Activated T-helper 17 cell treated with anti-CD3 and anti-CD28 coated beads, Interleukin-2, amount 50 U/mL, for 72 hours (primary cell): ENCODE measurements around the gene UBA1. TPM values are rescaled to one million over a fixed set of nuclear protein-coding genes. Genes with fewer than 3 reads are reported as not detected.

Experiments used
- ATAC-seq: fragments of 150-1000 bp; cut with Tn5 transposase; replicated peaks from 2 replicates; pipeline ENCODE4 v1.10.0; 2021; ENCODE audit warnings: mild to moderate bottlenecking, moderate library complexity
- H3K27ac Mint-ChIP-seq: one replicate; pipeline ENCODE4 v1.8.0; 2022; ENCODE audit warnings: mixed read lengths
- H3K27me3 Mint-ChIP-seq: one replicate; pipeline ENCODE4 v1.8.0; 2022; ENCODE audit warnings: mixed read lengths
- H3K36me3 Mint-ChIP-seq: one replicate; pipeline ENCODE4 v1.8.0; 2022; ENCODE audit warnings: low read depth, mild to moderate bottlenecking, mixed read lengths
- H3K4me1 Mint-ChIP-seq: one replicate; pipeline ENCODE4 v1.8.0; 2022; ENCODE audit warnings: mixed read lengths
- H3K4me3 Mint-ChIP-seq: one replicate; pipeline ENCODE4 v1.8.0; 2022; ENCODE audit warnings: mild to moderate bottlenecking, mixed read lengths
- H3K9me3 Mint-ChIP-seq: one replicate; pipeline ENCODE4 v1.8.0; 2022; ENCODE audit warnings: mixed read lengths
- total RNA-seq, 2 donors: library from RNA; stranded (reverse); gene quantifications; one replicate each; pipeline ENCODE4 v1.2.3, GENCODE V29; 2022

UBA1 gene
- 100 to 1,000 TPM; 227 to 255 TPM for total RNA-seq

DNA sequence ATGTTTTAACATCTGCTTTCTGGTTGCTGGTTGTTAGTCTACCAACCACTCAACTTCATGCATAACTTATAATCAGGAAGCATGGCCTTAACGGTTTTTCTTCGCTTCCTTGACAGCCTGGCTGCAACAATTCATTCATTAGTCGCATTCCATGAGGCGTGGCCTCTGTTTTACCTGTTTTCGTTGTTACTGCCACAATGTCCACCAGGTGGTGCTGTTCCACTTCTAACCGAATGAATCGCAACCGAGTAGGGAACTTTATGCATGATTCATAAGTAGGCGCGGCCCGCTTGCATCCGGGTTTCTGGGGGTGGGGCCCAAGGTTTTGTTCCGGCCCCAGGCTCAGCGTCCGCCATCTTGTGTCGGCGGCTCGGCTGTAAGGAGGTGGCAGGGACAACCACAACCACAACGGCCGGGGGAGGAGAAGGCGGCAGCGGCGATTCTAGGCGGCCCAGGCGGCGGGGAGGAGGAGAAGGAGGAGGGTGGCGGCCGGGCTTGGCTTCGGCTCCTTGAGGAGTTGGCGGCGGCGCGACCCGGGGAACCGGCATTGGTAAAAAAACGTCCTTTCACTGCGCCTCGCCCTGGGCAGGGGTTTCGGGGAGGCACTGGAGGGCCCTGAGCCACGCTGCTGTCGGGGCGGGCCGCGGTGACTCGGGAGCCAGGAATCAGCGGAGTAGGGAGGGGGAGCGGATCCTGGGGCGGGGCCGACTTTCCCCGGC, at the start of gene UBA1:
Gene UBA1 (plus strand): TSS at position 355 of the 719 bp plus-strand sequence. CDS start 4,974 bp downstream, outside the sequence.
- H3K9me3 Mint-ChIP-seq = no peaks in the 10 kb centered on the region
- H3K4me1 Mint-ChIP-seq = peaks cover 24% of the 10 kb centered on the region
- peaks cover 62% of the 10 kb centered on the region for H3K36me3 Mint-ChIP-seq
- H3K27me3 Mint-ChIP-seq = no peaks in the 10 kb centered on the region
- H3K27ac Mint-ChIP-seq = peak within 1 kb of the TSS; percentile 96
- H3K4me3 Mint-ChIP-seq = peak within 1 kb of the TSS; percentile 94
- peak; percentile 79 for ATAC-seq

DNA sequence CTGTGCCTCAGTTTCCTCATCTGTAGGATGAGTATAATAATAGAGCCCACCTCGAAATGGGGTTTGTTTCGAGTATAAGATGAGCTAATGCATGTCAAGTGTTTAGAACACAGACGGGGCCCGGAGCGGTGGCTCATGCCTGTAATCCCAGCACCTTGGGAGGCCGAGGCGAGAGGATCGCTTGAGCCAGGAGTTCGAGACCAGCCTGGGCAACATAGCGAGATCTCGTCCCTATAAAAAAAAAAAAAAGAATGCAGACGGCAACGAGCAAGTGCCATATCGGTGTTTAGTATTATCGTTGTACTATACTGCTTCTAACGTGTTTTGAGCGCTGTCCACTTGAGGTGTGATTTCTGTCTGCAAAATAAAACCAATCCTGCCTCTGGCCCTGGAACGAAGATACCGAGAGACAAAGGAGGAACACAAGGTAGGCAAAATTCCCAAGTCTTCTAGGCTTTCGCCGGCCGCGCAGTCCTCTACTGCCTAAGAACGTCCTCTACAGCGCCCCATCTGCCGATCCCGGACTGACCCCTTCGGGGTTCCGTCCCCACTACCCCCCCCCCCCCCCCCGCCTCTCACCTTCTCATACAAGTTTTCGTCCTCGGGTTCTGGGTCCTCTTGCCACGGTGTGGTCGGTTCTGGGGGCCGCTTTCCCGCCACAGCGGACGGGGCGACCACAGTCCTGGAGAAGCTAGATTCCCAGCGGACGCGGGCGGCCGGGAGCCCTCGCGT, 49.6 kb upstream of the UBA1 start:
- ATAC-seq = no peak
- Mint-ChIP-seq H3K9me3 (no peaks in the 10 kb centered on the region), H3K36me3 (peaks cover 83% of the 10 kb centered on the region), H3K4me1 (peaks cover 11% of the 10 kb centered on the region), H3K27ac (peak overlapping the region; percentile 100), H3K4me3 (peak overlapping the region; percentile 99), H3K27me3 (no peaks in the 10 kb centered on the region)

DNA sequence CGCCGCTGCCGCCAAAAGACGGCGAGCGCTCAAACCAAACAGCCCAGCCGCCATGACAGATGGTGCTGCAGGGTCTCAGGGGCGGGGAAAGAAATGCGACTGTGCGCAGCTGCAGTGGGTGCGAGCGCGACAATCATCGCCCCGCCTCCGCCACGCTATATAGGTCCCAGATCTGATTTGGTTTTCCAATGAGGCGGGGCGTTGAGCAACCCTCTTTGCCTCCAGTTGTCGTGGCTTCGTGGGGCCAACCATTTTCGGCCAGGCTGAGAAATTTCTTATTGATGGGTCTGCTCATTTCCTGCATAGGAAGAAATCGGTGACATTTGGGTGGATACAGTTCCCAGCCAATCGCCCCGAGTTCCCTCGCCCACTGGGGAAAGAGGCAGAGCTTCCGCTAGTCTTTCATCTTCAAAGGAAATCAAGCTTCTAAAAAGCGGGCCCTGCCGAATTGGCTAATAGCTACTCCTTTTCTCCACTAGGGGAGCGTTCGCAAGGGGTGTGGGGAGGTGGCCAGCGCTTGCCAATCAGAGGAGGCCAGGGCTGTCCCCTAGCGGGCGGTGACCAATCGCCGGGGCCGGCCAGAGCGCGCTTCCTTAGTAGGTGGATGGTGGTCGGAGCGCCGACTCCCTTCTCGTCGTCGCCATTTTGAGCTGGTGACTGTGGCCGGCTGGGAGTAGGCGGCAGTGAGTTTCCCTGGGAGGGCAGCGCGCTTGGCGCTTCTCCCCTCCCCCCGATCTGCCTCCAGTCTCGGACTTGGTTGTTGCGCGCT, 48.8 kb upstream of the UBA1 start, which contains the start of the genes NDUFB11 and RBM10:
Gene NDUFB11 (minus strand): TSS at position 77 of the 769 bp plus-strand sequence. CDS start 23 bp downstream, at position 54.
Gene RBM10 (plus strand): TSS at position 596 of the 769 bp plus-strand sequence. CDS start 2,261 bp downstream, outside the sequence.
- ATAC-seq = peak; percentile 94
- Mint-ChIP-seq H3K36me3 (peaks cover 80% of the 10 kb centered on the region), H3K4me3 (peak within 1 kb of the TSS; percentile 99)

DNA sequence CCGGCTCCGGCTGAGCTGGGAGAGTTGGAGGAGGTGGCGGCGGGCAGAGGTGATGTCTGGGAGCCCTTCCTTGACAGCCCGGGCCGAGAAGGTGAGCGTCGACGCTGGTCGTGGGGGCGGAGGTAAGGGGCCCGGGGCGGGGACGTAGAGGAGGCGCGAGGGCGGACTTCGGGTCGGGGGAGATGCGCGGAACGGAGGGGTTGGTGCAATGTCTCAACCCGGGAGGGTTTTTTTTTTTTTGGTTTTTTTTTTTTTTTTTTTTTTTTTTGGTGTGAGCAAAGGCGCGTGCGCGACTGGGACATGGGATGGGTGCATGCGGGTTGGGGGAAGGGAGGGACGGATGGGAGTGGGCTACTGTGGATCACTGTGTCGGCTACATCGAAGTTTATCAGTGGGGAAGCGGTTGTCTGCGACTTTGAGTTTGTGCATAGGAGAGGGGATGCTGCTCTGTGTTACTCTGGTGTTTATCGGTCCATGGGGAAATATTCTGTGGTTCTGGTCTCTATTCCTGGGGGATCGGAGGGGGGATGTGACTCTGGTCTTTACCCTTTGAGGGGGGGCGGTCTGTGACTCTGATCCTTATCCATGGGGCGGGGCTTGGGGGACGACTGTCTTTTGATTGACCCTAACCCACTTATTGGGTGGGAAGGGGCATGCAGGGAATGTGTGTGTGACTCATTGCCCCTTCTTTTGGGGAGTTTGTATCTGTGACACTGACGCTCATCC, 48.1 kb upstream of the UBA1 start:
- H3K36me3 Mint-ChIP-seq = peaks cover 83% of the 10 kb centered on the region
- H3K4me3 Mint-ChIP-seq = peak overlapping the region; percentile 99
- ATAC-seq = no peak
- peak overlapping the region; percentile 100 for H3K27ac Mint-ChIP-seq
- H3K9me3 Mint-ChIP-seq = no peaks in the 10 kb centered on the region
- no peaks in the 10 kb centered on the region for H3K27me3 Mint-ChIP-seq
- peaks cover 9% of the 10 kb centered on the region for H3K4me1 Mint-ChIP-seq

More for the DNA sequence above, 48.8 kb upstream of the UBA1 start, which contains the start of the genes NDUFB11 and RBM10:
- H3K4me1 Mint-ChIP-seq = peaks cover 11% of the 10 kb centered on the region
- no peaks in the 10 kb centered on the region for H3K9me3 Mint-ChIP-seq
- H3K27ac Mint-ChIP-seq = peak within 1 kb of the TSS; percentile 100
- H3K27me3 Mint-ChIP-seq = no peaks in the 10 kb centered on the region

DNA sequence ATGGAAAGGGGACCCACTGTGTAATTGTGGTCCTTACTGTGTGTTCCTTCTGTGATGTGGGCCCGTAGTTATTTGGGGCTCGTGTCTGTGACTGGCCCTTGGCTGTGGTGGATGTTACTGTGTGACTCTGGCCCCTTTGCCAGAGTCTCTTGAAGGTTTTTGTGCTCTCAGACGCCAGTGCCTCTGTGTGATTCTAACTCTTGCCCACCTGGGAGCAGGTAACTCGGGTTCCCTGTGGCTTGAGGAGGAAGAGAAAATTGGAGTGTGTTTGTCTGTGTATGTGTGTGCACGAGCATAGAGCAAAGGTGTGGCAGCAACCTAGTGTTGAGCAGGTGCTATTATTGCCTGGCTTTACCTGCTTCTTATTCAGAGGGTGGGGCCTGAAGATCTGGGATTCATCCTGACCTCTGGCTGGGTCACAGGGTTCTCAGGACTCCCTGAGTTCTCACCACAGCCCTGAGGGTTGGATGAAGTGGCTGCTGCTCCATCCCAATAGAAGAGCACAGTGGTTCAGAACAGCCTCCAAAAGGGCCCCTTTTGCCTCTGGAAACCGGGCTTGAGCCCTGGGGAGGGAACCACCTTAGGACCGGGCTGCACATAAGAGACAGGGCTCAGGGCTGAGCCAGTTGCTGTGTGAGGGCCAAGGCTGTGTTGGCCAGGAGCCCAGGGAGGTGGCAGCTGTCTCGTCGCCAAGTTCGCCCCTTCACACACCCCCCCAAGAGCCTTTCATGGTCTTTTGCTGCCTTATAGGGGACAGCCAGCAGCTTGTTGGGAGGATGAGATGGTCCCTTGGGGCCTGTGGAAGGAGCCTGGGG, 47.3 kb upstream of the UBA1 start:
- ATAC-seq = no peak
- Mint-ChIP-seq H3K9me3 (no peaks in the 10 kb centered on the region), H3K36me3 (peaks cover 83% of the 10 kb centered on the region), H3K27ac (peak overlapping the region; percentile 100), H3K27me3 (no peaks in the 10 kb centered on the region), H3K4me1 (peaks cover 7% of the 10 kb centered on the region), H3K4me3 (peak overlapping the region; percentile 99)

DNA sequence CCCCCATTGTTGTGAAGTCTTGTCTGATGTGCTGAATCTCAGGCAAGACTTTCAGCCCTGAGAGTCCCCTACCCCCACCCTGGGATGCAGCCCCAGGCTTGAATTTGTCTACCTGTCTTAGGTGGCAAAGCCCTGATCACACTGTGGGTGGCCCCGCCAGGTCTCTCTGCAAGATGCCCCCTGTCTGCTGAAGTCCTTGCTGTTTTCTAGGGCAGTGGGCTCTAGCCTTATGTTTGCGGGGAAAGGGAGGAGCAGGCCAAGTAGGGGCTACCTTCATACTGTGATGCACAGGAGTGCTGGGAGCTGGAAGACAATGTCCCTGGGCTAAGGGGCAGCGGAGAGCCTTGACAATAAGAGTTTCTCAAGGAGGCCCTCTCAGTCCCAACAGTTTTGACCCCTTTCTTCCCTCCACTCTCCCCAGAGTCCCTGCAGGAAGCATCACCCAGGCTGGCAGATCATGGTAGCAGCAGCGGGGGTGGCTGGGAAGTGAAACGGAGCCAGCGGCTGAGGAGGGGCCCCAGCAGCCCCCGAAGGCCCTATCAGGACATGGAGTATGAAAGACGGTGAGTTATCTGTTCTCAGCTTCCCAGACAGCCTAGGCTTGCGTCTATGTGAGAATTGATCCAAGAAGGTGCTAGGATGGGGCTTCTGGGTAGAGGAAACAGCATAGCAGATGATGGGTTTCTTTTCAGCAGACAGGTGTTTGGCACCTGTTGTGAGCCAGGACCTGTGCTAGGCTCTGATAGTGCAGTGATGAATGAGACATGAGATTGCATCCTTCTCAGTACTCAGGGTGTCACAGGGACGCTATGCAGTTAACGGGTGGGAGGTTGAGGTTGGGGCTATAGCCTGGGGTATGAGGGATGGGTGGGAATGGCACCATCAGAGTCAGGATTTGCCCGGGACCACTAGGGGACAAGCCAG, 46.4 kb upstream of the UBA1 start:
- H3K27ac Mint-ChIP-seq = peak overlapping the region; percentile 84
- peak overlapping the region; percentile 99 for H3K4me3 Mint-ChIP-seq
- ATAC-seq = no peak
- H3K4me1 Mint-ChIP-seq = peaks cover 7% of the 10 kb centered on the region
- peaks cover 82% of the 10 kb centered on the region for H3K36me3 Mint-ChIP-seq
- no peaks in the 10 kb centered on the region for H3K27me3 Mint-ChIP-seq
- no peaks in the 10 kb centered on the region for H3K9me3 Mint-ChIP-seq

DNA sequence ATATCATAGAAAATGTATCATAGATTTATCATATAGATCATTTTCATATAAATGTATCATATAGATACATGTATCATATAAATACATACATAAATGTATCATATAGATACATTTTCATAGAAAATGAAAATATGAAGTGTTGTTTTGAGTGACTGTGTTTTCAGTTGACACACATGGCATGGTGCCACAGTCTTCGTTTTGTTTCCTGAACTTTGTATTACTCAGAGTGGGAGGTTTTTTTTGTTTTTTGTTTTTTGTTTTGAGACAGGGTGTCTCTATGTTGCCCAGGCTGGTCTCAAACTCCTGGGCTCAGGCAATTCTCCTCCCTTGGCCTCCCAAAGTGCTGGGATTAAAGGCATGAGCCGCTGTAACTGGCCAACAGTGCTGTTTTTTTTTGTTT, 44.7 kb upstream of the UBA1 start:
- Mint-ChIP-seq H3K27ac (peak overlapping the region; percentile 54), H3K4me1 (no peaks in the 10 kb centered on the region), H3K27me3 (no peaks in the 10 kb centered on the region), H3K36me3 (peaks cover 87% of the 10 kb centered on the region), H3K9me3 (no peaks in the 10 kb centered on the region), H3K4me3 (peak overlapping the region; percentile 13)
- peak; percentile 34 for ATAC-seq

DNA sequence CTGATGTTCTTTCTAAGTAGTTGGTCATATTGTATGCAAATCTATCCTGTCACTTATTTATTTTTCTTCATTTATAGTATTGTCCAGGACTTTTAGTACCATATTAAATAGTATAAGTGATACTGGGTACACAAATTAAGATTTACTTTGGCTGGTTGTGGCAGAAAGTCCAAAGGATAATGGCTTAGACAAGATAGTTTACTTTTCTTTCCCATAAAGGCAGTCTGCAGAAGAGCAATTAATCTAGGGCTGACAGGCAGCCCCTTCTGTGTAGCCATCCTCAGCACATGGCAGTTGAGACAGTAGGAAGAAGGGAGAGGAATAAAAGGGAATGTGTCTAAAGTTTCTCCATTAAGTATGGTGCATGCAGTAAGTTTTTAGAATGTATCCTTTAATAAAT, 42.2 kb upstream of the UBA1 start:
- H3K36me3 Mint-ChIP-seq = peaks cover 82% of the 10 kb centered on the region
- no peak overlapping the region for H3K4me3 Mint-ChIP-seq
- ATAC-seq = no peak
- H3K27me3 Mint-ChIP-seq = no peaks in the 10 kb centered on the region
- H3K9me3 Mint-ChIP-seq = no peaks in the 10 kb centered on the region
- H3K27ac Mint-ChIP-seq = no peak overlapping the region
- H3K4me1 Mint-ChIP-seq = no peaks in the 10 kb centered on the region

DNA sequence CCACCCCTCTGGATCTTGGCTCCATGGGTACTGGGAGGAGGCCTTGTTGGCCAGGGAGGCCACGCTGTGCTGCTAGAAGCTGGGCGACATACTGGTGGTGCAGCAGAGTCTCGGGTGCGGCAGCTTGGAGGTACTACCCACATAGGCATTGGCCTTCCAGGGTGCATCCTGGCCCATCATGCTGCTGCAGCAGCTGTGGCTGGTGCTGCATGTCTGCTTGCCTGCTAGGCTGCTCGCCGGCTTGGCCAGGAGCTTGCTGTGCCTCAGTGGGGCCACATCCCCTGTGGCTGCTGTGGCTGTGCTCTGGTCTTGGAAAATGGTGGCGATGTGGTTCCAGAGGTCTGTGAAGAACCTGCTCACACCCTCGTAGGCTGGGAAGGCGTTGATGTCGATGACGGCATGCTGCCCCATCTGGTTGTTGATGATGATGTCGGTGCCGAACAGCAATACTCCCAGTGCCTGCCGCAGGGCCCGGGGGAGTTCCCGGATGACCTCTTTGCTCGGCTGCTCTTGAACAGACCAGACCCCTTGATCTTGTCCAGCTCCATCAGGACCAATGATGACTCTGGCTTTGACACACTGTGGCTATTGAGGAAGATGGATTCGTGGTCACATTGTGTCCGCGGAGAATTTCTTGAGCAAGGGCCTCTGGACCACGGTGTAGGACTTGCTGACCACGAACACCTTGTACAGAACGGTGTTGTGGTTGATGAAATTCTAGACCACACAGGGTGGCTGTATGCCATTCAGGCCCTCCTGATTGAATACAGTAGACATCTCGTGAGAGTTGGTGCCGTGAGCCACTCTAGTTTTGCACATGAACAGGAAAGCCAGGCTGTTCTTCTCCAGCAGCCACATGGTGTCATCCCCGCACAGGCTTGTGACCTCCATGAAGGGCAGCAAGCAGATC, 36.8 kb upstream of the UBA1 start:
- Mint-ChIP-seq H3K4me3 (no peak overlapping the region), H3K27ac (no peak overlapping the region), H3K4me1 (no peaks in the 10 kb centered on the region), H3K9me3 (no peaks in the 10 kb centered on the region), H3K36me3 (peaks cover 74% of the 10 kb centered on the region), H3K27me3 (no peaks in the 10 kb centered on the region)
- no peak for ATAC-seq

DNA sequence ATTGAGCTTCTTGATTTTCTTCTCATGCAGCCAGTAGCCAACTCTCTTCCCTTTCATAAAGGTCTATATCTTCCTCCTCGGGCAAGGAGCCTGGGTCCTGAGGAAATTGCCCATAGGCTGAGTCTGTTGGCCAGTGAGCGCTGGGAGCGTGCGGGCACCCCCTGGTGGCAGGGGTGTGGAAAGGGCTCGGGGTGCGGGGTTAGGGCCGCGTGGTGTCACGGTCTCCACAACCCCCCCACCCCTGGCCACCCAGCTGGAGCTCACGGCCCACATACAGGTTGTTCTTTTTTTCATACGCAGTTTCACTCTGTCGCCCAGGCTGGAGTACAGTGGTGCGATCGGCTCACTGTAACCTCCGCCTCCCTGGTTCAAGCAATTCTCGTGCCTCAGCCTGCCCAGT, 35.5 kb upstream of the UBA1 start:
- H3K9me3 Mint-ChIP-seq = no peaks in the 10 kb centered on the region
- H3K4me1 Mint-ChIP-seq = no peaks in the 10 kb centered on the region
- no peak for ATAC-seq
- H3K4me3 Mint-ChIP-seq = no peak overlapping the region
- H3K27me3 Mint-ChIP-seq = no peaks in the 10 kb centered on the region
- H3K36me3 Mint-ChIP-seq = peaks cover 73% of the 10 kb centered on the region
- no peak overlapping the region for H3K27ac Mint-ChIP-seq

DNA sequence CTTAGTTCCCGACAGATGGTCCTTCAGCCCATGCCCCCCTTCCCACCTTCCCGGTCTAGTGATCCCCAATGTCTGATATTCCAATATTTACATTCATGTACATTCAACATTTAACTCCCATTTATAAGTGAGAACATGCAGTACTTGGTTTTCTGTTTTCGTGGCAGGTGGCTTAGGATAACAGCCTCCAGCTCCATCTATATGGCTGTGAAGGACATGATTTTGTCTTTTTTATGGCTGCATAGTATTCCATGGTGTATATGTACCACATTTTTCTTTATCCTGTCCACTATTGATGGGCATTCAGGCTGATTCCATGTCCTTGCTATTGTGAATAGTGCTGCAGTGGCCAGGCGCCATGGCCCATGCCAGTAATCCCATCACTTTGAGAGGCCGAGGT, 34.8 kb upstream of the UBA1 start:
- Mint-ChIP-seq H3K4me3 (no peak overlapping the region), H3K27me3 (no peaks in the 10 kb centered on the region), H3K27ac (no peak overlapping the region), H3K9me3 (no peaks in the 10 kb centered on the region), H3K36me3 (peaks cover 68% of the 10 kb centered on the region), H3K4me1 (no peaks in the 10 kb centered on the region)
- no peak for ATAC-seq

DNA sequence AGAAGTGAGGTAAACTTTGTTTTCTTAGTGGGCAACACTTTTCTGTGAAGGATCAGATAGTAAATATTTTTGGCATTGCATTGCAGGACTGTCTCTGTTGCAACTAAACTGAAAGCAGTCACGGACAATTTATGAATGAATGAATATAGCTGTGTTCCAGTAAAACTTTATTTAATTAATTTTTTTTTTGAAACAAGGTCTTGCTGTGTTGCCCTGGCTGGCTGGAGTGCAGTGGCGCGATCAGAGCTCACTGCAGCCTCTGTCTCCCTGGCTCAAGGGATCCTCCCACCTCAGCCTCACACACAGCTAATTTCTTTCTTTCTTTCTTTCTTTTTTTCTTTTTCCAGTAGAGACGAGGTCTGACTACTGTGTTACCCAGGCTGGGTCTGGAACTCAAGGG, 32.8 kb upstream of the UBA1 start:
- Mint-ChIP-seq H3K27ac (no peak overlapping the region), H3K4me1 (no peaks in the 10 kb centered on the region), H3K9me3 (no peaks in the 10 kb centered on the region), H3K36me3 (peaks cover 68% of the 10 kb centered on the region), H3K27me3 (no peaks in the 10 kb centered on the region), H3K4me3 (no peak overlapping the region)
- ATAC-seq = no peak
